HepG2 (cell line): ENCODE results near the gene CCDC57. TPM values are rescaled to one million over a fixed set of nuclear protein-coding genes. Genes with fewer than 3 reads are reported as not detected.

Source experiments
- ATF1 ChIP-seq: IDR thresholded peaks from 2 replicates; pipeline ENCODE4 v1.6.1; 2016; ENCODE audit warnings: mild to moderate bottlenecking, control low read depth
- HOXA3 ChIP-seq: sonication (generic); formaldehyde crosslinking; IDR thresholded peaks from 2 replicates; pipeline ENCODE4 v1.5.0; 2020; ENCODE audit warnings: missing genetic modification reagents
- MIXL1 ChIP-seq: IDR thresholded peaks from 2 replicates; pipeline ENCODE4 v1.6.1; 2016
- MTA3 ChIP-seq: sonication (generic); formaldehyde crosslinking; IDR thresholded peaks from 2 replicates; pipeline ENCODE4 v1.4.0; 2020; ENCODE audit warnings: missing genetic modification reagents
- ONECUT2 ChIP-seq: sonication (generic); formaldehyde crosslinking; IDR thresholded peaks from 2 replicates; pipeline ENCODE4 v1.4.0; 2020; ENCODE audit warnings: missing genetic modification reagents
- POLR2A ChIP-seq, 2 experiments: IDR thresholded peaks; 2 replicates each; pipeline ENCODE4 v1.6.1; 2011; ENCODE audit warnings: low read depth in 2 of 2, low read length in 2 of 2, mild to moderate bottlenecking in 1 of 2, moderate library complexity in 1 of 2; ENCODE audit not compliant: insufficient read depth in 1 of 2
- ZNF343 ChIP-seq: sonication (generic); formaldehyde crosslinking; IDR thresholded peaks from 2 replicates; pipeline ENCODE4 v1.4.0; 2020; ENCODE audit warnings: mild to moderate bottlenecking, missing genetic modification reagents
- ZNF557 ChIP-seq: sonication (generic); formaldehyde crosslinking; IDR thresholded peaks from 2 replicates; pipeline ENCODE4 v1.4.0; 2020; ENCODE audit warnings: missing genetic modification reagents
- polyA plus RNA-seq, 8 experiments: library from polyadenylated mRNA; depleted of rRNA in 3 of 8; stranded (reverse) in 7 of 8; unstranded in 1 of 8; fragments of >200 nt; fragmentation: Illumina TruSeq in 4 of 8; extraction: Trizol in 4 of 8; gene quantifications; 2 replicates each; pipeline versions ENCODE4 v1.2.1 to v1.2.3, GENCODE V29; 2011 to 2016; ENCODE audit warnings: low read depth in 4 of 8, missing spikeins in 1 of 8, mixed read lengths in 1 of 8; ENCODE audit not compliant: insufficient read depth in 1 of 8
- total RNA-seq, 5 experiments: library from RNA; depleted of rRNA; stranded (reverse); fragments of >200 nt; fragmentation: Illumina TruSeq; extraction: Trizol; gene quantifications; 2 replicates each; pipeline ENCODE4 v1.2.3, GENCODE V29; 2016; ENCODE audit warnings: low read depth in 1 of 5
- TF ChIP-seq, protein P1 (sequence below): sonication (generic); formaldehyde crosslinking; IDR thresholded peaks from 2 replicates; pipeline ENCODE4 v1.4.0; 2020; ENCODE audit warnings: mild to moderate bottlenecking, low read depth, missing genetic modification reagents
- TF ChIP-seq, protein P2 (sequence below): sonication (generic); formaldehyde crosslinking; conservative IDR thresholded peaks from 2 replicates; pipeline ENCODE4 v1.5.0; 2020; ENCODE audit warnings: missing genetic modification reagents
- TF ChIP-seq, protein P3 (sequence below): sonication (generic); formaldehyde crosslinking; IDR thresholded peaks from 2 replicates; pipeline ENCODE4 v1.4.0; 2020; ENCODE audit warnings: missing genetic modification reagents, borderline replicate concordance
- TF ChIP-seq, protein P4 (sequence below): sonication (generic); formaldehyde crosslinking; IDR thresholded peaks from 2 replicates; pipeline ENCODE4 v1.4.0; 2020; ENCODE audit warnings: missing genetic modification reagents
- TF ChIP-seq, protein P5 (sequence below): IDR thresholded peaks from 2 replicates; pipeline ENCODE4 v1.6.1; 2016; ENCODE audit warnings: missing genetic modification reagents, missing compliant biosample characterization
- TF ChIP-seq, protein P6 (sequence below): IDR thresholded peaks from 2 replicates; pipeline ENCODE4 v1.6.1; 2016; ENCODE audit warnings: low read depth

Gene CCDC57
- total and polyA plus RNA-seq, 2 of the 13 experiments (the other 11 are each of a cell fraction or from before 2014, with no cell fraction given), result 59.3 to 59.9 TPM

DNA sequence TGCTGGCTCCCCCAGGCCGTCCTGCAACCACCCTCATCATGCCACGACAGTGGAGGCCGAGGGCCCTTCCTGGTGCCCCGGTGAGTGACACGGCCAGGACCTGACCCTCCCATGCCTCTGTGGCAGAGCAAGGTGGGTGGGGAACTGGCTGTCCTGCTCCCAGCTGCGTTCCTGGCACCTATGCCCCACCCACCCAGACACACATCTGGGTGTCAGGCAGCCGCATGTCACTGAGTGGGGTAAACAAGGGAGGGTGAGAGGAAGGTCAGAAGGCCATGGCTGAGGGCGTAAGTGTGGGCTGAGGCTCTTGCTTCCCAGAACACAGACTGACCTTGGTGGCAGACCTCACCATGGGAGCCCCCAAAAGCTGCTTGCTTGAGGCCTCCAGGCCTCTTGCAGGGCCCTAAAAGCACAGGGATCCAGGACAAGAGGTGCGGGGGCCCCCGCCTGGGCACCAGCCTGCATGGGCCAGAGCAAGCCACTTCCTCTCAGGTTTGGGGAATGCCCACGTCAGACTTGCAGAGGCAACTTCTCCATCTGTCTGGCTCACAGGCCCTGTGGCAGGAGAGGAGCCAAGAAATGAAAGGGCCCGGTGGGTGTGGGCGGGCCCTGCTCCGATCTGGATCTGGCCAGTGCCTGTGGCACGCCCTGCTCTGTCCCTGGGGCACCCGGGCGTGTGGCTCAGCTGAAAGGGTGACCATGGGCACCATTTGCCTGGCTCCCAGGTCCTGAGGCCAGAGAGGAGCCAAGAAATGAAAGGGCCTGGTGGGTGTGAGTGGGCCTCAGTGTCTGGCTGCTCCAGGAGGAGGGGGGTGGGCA lies 3.9 kb upstream of the CCDC57 start (continued):
- TF ChIP-seq, protein P1, sequence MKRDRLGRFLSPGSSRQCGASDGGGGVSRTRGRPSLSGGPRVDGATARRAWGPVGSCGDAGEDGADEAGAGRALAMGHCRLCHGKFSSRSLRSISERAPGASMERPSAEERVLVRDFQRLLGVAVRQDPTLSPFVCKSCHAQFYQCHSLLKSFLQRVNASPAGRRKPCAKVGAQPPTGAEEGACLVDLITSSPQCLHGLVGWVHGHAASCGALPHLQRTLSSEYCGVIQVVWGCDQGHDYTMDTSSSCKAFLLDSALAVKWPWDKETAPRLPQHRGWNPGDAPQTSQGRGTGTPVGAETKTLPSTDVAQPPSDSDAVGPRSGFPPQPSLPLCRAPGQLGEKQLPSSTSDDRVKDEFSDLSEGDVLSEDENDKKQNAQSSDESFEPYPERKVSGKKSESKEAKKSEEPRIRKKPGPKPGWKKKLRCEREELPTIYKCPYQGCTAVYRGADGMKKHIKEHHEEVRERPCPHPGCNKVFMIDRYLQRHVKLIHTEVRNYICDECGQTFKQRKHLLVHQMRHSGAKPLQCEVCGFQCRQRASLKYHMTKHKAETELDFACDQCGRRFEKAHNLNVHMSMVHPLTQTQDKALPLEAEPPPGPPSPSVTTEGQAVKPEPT (CRISPR knock-in tag), result no peak; the same call in 1 of the 2 replicates
- TF ChIP-seq, protein P2, sequence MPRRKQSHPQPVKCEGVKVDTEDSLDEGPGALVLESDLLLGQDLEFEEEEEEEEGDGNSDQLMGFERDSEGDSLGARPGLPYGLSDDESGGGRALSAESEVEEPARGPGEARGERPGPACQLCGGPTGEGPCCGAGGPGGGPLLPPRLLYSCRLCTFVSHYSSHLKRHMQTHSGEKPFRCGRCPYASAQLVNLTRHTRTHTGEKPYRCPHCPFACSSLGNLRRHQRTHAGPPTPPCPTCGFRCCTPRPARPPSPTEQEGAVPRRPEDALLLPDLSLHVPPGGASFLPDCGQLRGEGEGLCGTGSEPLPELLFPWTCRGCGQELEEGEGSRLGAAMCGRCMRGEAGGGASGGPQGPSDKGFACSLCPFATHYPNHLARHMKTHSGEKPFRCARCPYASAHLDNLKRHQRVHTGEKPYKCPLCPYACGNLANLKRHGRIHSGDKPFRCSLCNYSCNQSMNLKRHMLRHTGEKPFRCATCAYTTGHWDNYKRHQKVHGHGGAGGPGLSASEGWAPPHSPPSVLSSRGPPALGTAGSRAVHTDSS (CRISPR knock-in tag), result no peak
- TF ChIP-seq ONECUT2 (CRISPR knock-in tag), result no peak
- TF ChIP-seq, protein P3, sequence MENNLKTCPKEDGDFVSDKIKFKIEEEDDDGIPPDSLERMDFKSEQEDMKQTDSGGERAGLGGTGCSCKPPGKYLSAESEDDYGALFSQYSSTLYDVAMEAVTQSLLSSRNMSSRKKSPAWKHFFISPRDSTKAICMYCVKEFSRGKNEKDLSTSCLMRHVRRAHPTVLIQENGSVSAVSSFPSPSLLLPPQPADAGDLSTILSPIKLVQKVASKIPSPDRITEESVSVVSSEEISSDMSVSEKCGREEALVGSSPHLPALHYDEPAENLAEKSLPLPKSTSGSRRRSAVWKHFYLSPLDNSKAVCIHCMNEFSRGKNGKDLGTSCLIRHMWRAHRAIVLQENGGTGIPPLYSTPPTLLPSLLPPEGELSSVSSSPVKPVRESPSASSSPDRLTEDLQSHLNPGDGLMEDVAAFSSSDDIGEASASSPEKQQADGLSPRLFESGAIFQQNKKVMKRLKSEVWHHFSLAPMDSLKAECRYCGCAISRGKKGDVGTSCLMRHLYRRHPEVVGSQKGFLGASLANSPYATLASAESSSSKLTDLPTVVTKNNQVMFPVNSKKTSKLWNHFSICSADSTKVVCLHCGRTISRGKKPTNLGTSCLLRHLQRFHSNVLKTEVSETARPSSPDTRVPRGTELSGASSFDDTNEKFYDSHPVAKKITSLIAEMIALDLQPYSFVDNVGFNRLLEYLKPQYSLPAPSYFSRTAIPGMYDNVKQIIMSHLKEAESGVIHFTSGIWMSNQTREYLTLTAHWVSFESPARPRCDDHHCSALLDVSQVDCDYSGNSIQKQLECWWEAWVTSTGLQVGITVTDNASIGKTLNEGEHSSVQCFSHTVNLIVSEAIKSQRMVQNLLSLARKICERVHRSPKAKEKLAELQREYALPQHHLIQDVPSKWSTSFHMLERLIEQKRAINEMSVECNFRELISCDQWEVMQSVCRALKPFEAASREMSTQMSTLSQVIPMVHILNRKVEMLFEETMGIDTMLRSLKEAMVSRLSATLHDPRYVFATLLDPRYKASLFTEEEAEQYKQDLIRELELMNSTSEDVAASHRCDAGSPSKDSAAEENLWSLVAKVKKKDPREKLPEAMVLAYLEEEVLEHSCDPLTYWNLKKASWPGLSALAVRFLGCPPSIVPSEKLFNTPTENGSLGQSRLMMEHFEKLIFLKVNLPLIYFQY (CRISPR knock-in tag), result 0 out of 2 replicates have a peak, but pooled peaks have one; percentile 15
- TF ChIP-seq, protein P4, sequence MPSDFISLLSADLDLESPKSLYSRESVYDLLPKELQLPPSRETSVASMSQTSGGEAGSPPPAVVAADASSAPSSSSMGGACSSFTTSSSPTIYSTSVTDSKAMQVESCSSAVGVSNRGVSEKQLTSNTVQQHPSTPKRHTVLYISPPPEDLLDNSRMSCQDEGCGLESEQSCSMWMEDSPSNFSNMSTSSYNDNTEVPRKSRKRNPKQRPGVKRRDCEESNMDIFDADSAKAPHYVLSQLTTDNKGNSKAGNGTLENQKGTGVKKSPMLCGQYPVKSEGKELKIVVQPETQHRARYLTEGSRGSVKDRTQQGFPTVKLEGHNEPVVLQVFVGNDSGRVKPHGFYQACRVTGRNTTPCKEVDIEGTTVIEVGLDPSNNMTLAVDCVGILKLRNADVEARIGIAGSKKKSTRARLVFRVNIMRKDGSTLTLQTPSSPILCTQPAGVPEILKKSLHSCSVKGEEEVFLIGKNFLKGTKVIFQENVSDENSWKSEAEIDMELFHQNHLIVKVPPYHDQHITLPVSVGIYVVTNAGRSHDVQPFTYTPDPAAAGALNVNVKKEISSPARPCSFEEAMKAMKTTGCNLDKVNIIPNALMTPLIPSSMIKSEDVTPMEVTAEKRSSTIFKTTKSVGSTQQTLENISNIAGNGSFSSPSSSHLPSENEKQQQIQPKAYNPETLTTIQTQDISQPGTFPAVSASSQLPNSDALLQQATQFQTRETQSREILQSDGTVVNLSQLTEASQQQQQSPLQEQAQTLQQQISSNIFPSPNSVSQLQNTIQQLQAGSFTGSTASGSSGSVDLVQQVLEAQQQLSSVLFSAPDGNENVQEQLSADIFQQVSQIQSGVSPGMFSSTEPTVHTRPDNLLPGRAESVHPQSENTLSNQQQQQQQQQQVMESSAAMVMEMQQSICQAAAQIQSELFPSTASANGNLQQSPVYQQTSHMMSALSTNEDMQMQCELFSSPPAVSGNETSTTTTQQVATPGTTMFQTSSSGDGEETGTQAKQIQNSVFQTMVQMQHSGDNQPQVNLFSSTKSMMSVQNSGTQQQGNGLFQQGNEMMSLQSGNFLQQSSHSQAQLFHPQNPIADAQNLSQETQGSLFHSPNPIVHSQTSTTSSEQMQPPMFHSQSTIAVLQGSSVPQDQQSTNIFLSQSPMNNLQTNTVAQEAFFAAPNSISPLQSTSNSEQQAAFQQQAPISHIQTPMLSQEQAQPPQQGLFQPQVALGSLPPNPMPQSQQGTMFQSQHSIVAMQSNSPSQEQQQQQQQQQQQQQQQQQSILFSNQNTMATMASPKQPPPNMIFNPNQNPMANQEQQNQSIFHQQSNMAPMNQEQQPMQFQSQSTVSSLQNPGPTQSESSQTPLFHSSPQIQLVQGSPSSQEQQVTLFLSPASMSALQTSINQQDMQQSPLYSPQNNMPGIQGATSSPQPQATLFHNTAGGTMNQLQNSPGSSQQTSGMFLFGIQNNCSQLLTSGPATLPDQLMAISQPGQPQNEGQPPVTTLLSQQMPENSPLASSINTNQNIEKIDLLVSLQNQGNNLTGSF, result no peak
- TF ChIP-seq MTA3 (CRISPR knock-in tag), result no peak
- no peak; the same call in 1 of the 2 replicates for TF ChIP-seq ZNF343 (CRISPR knock-in tag)
- no peak for TF ChIP-seq POLR2A (IDR thresholded peaks at IDR 0.05; ENCODE audit: insufficient read depth in 1 of 2, low read depth in 2 of 2, low read length in 2 of 2)
- TF ChIP-seq HOXA3 (CRISPR knock-in tag), result peak; percentile 35; the same call in 1 of the 2 replicates
- 0 out of 2 replicates have a peak, but pooled peaks have one; percentile 17 for TF ChIP-seq MIXL1 (CRISPR knock-in tag)
- no peak for TF ChIP-seq ZNF557 (CRISPR knock-in tag)
- TF ChIP-seq ATF1, result no peak
- TF ChIP-seq, protein P5, sequence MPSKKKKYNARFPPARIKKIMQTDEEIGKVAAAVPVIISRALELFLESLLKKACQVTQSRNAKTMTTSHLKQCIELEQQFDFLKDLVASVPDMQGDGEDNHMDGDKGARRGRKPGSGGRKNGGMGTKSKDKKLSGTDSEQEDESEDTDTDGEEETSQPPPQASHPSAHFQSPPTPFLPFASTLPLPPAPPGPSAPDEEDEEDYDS, result 0 out of 2 replicates have a peak, but pooled peaks have one; percentile 29
- TF ChIP-seq, protein P6, sequence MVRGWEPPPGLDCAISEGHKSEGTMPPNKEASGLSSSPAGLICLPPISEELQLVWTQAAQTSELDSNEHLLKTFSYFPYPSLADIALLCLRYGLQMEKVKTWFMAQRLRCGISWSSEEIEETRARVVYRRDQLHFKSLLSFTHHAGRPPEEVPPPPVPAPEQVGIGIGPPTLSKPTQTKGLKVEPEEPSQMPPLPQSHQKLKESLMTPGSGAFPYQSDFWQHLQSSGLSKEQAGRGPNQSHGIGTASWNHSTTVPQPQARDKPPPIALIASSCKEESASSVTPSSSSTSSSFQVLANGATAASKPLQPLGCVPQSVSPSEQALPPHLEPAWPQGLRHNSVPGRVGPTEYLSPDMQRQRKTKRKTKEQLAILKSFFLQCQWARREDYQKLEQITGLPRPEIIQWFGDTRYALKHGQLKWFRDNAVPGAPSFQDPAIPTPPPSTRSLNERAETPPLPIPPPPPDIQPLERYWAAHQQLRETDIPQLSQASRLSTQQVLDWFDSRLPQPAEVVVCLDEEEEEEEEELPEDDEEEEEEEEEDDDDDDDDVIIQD (CRISPR knock-in tag), result no peak
